22Rv1 (cell line): ENCODE results near the gene LAPTM5.
A peak's percentile ranks its signal among the peaks of the same experiment; 100 is the strongest.

Source experiments
- H3K27ac ChIP-seq: fragments of 450-650 bp; 2 replicates; pipeline ENCODE4 v1.5.1; 2017
- CTCF ChIP-seq: fragments of 450-650 bp; IDR thresholded peaks from 2 replicates; pipeline ENCODE4 v1.5.1; 2017; ENCODE audit warnings: mild to moderate bottlenecking
- ZFX ChIP-seq: fragments of 450-650 bp; IDR thresholded peaks from 2 replicates; pipeline ENCODE4 v1.6.1; 2017; ENCODE audit warnings: antibody characterized with exemption, borderline replicate concordance

LAPTM5 gene

GRCh38 chr1:30685796-30686165 is 71.8 kb downstream of the LAPTM5 start:
- TF ChIP-seq CTCF: no peak
- no peak overlapping the region for H3K27ac ChIP-seq

GRCh38 chr1:30684881-30685795 is 72.4 kb downstream of the LAPTM5 start:
- no peak overlapping the region for H3K27ac ChIP-seq
- TF ChIP-seq ZFX: no peak
- peak; percentile 66 for TF ChIP-seq CTCF

- no peak overlapping the region for H3K27ac ChIP-seq
- TF ChIP-seq ZFX (no peak), CTCF (no peak)
Observed at GRCh38 chr1:30684259-30684658, 73.3 kb downstream of the LAPTM5 start.

GRCh38 chr1:30683699-30684098 is 73.9 kb downstream of the LAPTM5 start:
- no peak for TF ChIP-seq ZFX
- TF ChIP-seq CTCF: no peak
- H3K27ac ChIP-seq: no peak overlapping the region
